ENCODE data around the gene GPT2. TPM values are rescaled to one million over a fixed set of nuclear protein-coding genes. Genes with fewer than 3 reads are reported as not detected.
A peak's percentile ranks its signal among the peaks of the same experiment; 100 is the strongest.

The GPT2 gene
- polyA plus RNA-seq, 3 donors, result 0.98 to 1.5 (median 1.4) TPM

DNA sequence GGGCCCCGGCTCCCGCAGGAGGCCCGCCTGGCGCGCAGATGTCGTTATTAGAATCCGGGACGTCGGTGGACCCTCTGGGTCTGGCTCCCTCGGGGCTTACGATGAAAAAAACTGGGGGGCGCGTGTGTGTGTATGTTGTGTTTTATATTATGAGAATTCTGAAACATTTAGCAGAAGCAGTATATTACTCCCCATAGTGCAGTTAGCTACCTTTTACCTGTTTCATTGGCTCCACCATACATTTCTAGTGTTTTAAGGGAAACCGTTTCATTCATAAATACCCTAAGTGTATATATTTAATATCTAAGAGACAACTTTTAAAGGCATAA, 89.8 kb downstream of the GPT2 start:
- intact Hi-C loops (cut with micrococcal nuclease), result loop anchor here (5.0 to 10.0 kb wide), 5 partner anchors 43 to 491 kb away; partner anchors contain the start of genes ITFG1 (in 1 of the 2), NETO2 (in 1 of the 2) and PHKB (in 1 of the 2)
- peaks cover 0 to 2% (median 0%) of the 10 kb centered on the region in 3 donors for H3K27me3 Mint-ChIP-seq (ENCODE audit: low read depth in 3 of 3)
- peak overlapping the region; percentile 92 for H3K9ac ChIP-seq (ENCODE audit: insufficient read depth, low read length, poor library complexity, severe bottlenecking)
- H3K27ac Mint-ChIP-seq, result peak overlapping the region; percentile 95 to 99 (median 98)
- H3K36me3 ChIP-seq (replicated peaks in 1 of 2; ENCODE audit: control insufficient read depth in 1 of 2, insufficient read depth in 2 of 2, low read length in 2 of 2), result peaks cover 8 to 28% of the 10 kb centered on the region in 2 donors
- DNase-seq, result no peak
- peak overlapping the region; percentile 92 to 93 for H3K4me3 Mint-ChIP-seq
- peak overlapping the region; percentile 92 to 94 for H3K27ac ChIP-seq (ENCODE audit: low read depth in 1 of 2, low read length in 2 of 2)
- peaks cover 25% of the 10 kb centered on the region for H3K4me1 Mint-ChIP-seq
- no peaks in the 10 kb centered on the region for H3K9me3 ChIP-seq (replicated peaks in 1 of 2; ENCODE audit: control insufficient read depth in 1 of 2, insufficient read depth in 1 of 2, low read length in 2 of 2)
- peaks cover 45% of the 10 kb centered on the region for H3K79me2 ChIP-seq (ENCODE audit: insufficient read depth, low read length)
- H2AFZ ChIP-seq (ENCODE audit: insufficient read depth, low read depth, low read length, poor library complexity, severe bottlenecking), result peak overlapping the region; percentile 87
- 1% methylated on average over 10 of the region's 14 CpGs for whole genome bisulfite sequencing (ENCODE audit: insufficient coverage)
- no peaks in the 10 kb centered on the region for H3K27me3 ChIP-seq (ENCODE audit: control insufficient read depth in 2 of 2, insufficient read depth in 2 of 2, low read length in 2 of 2)
- peaks cover 0 to 1% (median 0%) of the 10 kb centered on the region in 7 donors for H3K9me3 Mint-ChIP-seq
- H3K4me1 ChIP-seq (ENCODE audit: control insufficient read depth in 1 of 2, insufficient read depth in 2 of 2, low read length in 2 of 2), result peaks cover 18 to 25% of the 10 kb centered on the region in 2 donors
- peak overlapping the region; percentile 82 for H3K4me2 ChIP-seq (replicated peaks; ENCODE audit: extremely low read depth, low read length, poor library complexity, severe bottlenecking)
- H3K4me3 ChIP-seq (replicated peaks in 1 of 3; ENCODE audit: low read depth in 2 of 3, low read length in 3 of 3), result peak overlapping the region; percentile 76 to 94 (median 77)
- no peak for TF ChIP-seq CTCF (IDR thresholded peaks at IDR 0.05)
- peaks cover 15 to 27% of the 10 kb centered on the region in 2 donors for H3K36me3 Mint-ChIP-seq
- peaks cover 32% of the 10 kb centered on the region for H4K20me1 ChIP-seq (ENCODE audit: insufficient read depth, low read length)

DNA sequence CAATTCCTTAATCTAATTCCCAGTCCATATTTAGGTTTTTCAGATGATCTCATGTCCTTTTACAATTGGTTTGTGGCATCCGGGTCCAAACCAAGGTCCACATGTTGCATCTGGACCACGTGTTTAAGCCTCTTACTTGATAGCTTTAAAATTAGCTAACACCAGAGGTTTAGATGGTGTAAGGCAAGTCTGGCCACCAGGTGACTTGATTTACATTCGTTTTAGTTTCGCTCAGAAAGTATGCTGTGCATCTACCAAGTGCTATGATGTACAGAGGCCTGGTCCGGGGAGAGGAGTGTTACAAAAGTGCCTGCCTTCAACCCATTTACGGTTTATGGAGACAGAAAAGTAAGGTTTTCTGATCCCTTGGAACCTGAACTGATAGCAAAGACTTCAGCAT, 90.2 kb downstream of the GPT2 start:
- Histone ChIP-seq H3K4me1 (ENCODE audit: control insufficient read depth in 1 of 2, insufficient read depth in 2 of 2, low read length in 2 of 2) (peaks cover 18 to 25% of the 10 kb centered on the region in 2 donors), H3K9ac (ENCODE audit: insufficient read depth, low read length, poor library complexity, severe bottlenecking) (peak overlapping the region; percentile 92), H3K4me3 (replicated peaks in 1 of 3; ENCODE audit: low read depth in 2 of 3, low read length in 3 of 3) (peak overlapping the region; percentile 76 to 94 (median 77)), H2AFZ (ENCODE audit: insufficient read depth, low read depth, low read length, poor library complexity, severe bottlenecking) (peak overlapping the region; percentile 87), H3K79me2 (ENCODE audit: insufficient read depth, low read length) (peaks cover 41% of the 10 kb centered on the region), H3K9me3 (replicated peaks in 1 of 2; ENCODE audit: control insufficient read depth in 1 of 2, insufficient read depth in 1 of 2, low read length in 2 of 2) (no peaks in the 10 kb centered on the region), H3K27me3 (ENCODE audit: control insufficient read depth in 2 of 2, insufficient read depth in 2 of 2, low read length in 2 of 2) (no peaks in the 10 kb centered on the region), H4K20me1 (ENCODE audit: insufficient read depth, low read length) (peaks cover 28% of the 10 kb centered on the region), H3K4me2 (replicated peaks; ENCODE audit: extremely low read depth, low read length, poor library complexity, severe bottlenecking) (peak overlapping the region; percentile 82), H3K27ac (ENCODE audit: low read depth in 1 of 2, low read length in 2 of 2) (peak overlapping the region; percentile 92 to 94), H3K36me3 (replicated peaks in 1 of 2; ENCODE audit: control insufficient read depth in 1 of 2, insufficient read depth in 2 of 2, low read length in 2 of 2) (peaks cover 6 to 24% of the 10 kb centered on the region in 2 donors)
- no peak for TF ChIP-seq CTCF (IDR thresholded peaks at IDR 0.05)
- Mint-ChIP-seq H3K9me3 (peaks cover 0 to 1% (median 0%) of the 10 kb centered on the region in 7 donors), H3K4me1 (peaks cover 25% of the 10 kb centered on the region), H3K4me3 (peak overlapping the region; percentile 28 to 93), H3K27me3 (ENCODE audit: low read depth in 3 of 3) (peaks cover 0 to 2% (median 0%) of the 10 kb centered on the region in 3 donors), H3K27ac (peak overlapping the region; percentile 95 to 99 (median 98)), H3K36me3 (peaks cover 13 to 23% of the 10 kb centered on the region in 2 donors)
- intact Hi-C loops (cut with micrococcal nuclease), result loop anchor here (5.0 to 10.0 kb wide), 5 partner anchors 43 to 490 kb away; partner anchors contain the start of genes ITFG1 (in 1 of the 2), NETO2 (in 1 of the 2) and PHKB (in 1 of the 2)
- peak in 1 of 3 donors; percentile 12 for DNase-seq
- WGBS (ENCODE audit: insufficient coverage), result 75% methylated on average over 4 of the region's 6 CpGs
